GM12878 (cell line): ENCODE results near the gene EHD2. TPM values are rescaled to one million over a fixed set of nuclear protein-coding genes. Genes with fewer than 3 reads are reported as not detected.

Source experiments
- ATAC-seq: fragments of 200-7000 bp; cut with Tn5 transposase; 3 replicates; pipeline ENCODE4 v1.9.1; 2020; ENCODE audit warnings: mild to moderate bottlenecking, moderate library complexity
- BruUV-seq: library from RNA; stranded (reverse); fragments of 400-500 nt; replicated peaks from 2 replicates; lab custom pipeline; 2021; lab: Mats Ljungman, UMichigan
- CTCF ChIA-PET: fragments of 300-600 bp; sonication (Branson Sonifier 250); formaldehyde crosslinking; extraction: SDS; loops from one replicate; lab custom pipeline; 2021; ENCODE audit warnings: inconsistent platforms; lab: Yijun Ruan, JAX
- POLR2A ChIA-PET: fragments of 350-600 bp; formaldehyde crosslinking; extraction: SDS; loops from one replicate; lab custom pipeline; 2021; ENCODE audit warnings: inconsistent platforms; lab: Charles Lee
- RAD21 ChIA-PET: fragments of 300-600 bp; sonication (Branson Sonifier 250); formaldehyde crosslinking; loops from one replicate; lab custom pipeline; 2023; ENCODE audit warnings: antibody characterized with exemption; ENCODE audit not compliant: unreplicated experiment; lab: Charles Lee
- SMC1A ChIA-PET: fragments of 300-600 bp; sonication (Branson Sonifier 250); formaldehyde crosslinking; loops from one replicate; lab custom pipeline; 2023; ENCODE audit not compliant: unreplicated experiment, uncharacterized antibody; lab: Charles Lee
- DNase-seq: peaks from one replicate; pipeline ENCODE4 v3.0.0-alpha.2; 2011; ENCODE audit warnings: low read depth, low spot score
- FAIRE-seq: peaks from 3 replicates; lab custom pipeline; 2011; peaks lifted over from hg19 to GRCh38; lab: Jason Lieb, UNC
- H2AFZ ChIP-seq: 2 replicates; pipeline ENCODE4 v1.6.0; 2011; ENCODE audit warnings: low read depth, low read length, control low read depth; ENCODE audit not compliant: control insufficient read depth
- H3K27ac ChIP-seq: 2 replicates; pipeline ENCODE4 v1.5.1; 2011; ENCODE audit warnings: control low read depth; ENCODE audit not compliant: control insufficient read depth, insufficient read depth
- H3K27me3 ChIP-seq, 2 experiments: replicated peaks in 1 of 2; 2 replicates each; pipeline versions ENCODE4 v1.6.0 to v1.6.1; 2011; ENCODE audit warnings: low read length in 1 of 2; ENCODE audit not compliant: control insufficient read depth in 2 of 2, insufficient read depth in 2 of 2
- H3K36me3 ChIP-seq, 2 experiments: 2 replicates each; pipeline ENCODE4 v1.5.1; 2011; ENCODE audit warnings: low read length in 1 of 2; ENCODE audit not compliant: control insufficient read depth in 2 of 2, insufficient read depth in 2 of 2
- H3K4me1 ChIP-seq: 2 replicates; pipeline ENCODE4 v1.6.1; 2011; ENCODE audit warnings: mild to moderate bottlenecking, low read length, moderate library complexity, mixed read lengths; ENCODE audit not compliant: control insufficient read depth, insufficient read depth
- H3K4me2 ChIP-seq: 2 replicates; pipeline ENCODE4 v1.6.0; 2011; ENCODE audit warnings: control low read depth; ENCODE audit not compliant: control insufficient read depth, insufficient read depth
- H3K4me3 ChIP-seq: fragments of 200-600 bp; sonication (generic); 2 replicates; pipeline ENCODE4 v1.5.1; 2016
- H3K79me2 ChIP-seq: 2 replicates; pipeline ENCODE4 v1.6.0; 2011; ENCODE audit warnings: low read length; ENCODE audit not compliant: control insufficient read depth, insufficient read depth
- H3K9ac ChIP-seq: 2 replicates; pipeline ENCODE4 v1.8.0; 2011; ENCODE audit warnings: low read length, control low read depth, mixed read lengths; ENCODE audit not compliant: control insufficient read depth, insufficient read depth
- H3K9me3 ChIP-seq: replicated peaks from 3 replicates; pipeline ENCODE4 v1.5.1; 2011; ENCODE audit warnings: mild to moderate bottlenecking, low read length; ENCODE audit not compliant: control insufficient read depth, insufficient read depth
- H4K20me1 ChIP-seq: 2 replicates; pipeline ENCODE4 v1.6.0; 2011; ENCODE audit not compliant: control insufficient read depth, insufficient read depth
- E2F4 ChIP-seq: IDR thresholded peaks from 2 replicates; pipeline ENCODE4 v1.6.1; 2012; ENCODE audit warnings: low read depth, low read length, improper control_type of control experiment
- EP300 ChIP-seq, 2 experiments: fragments of 150-350 bp in 1 of 2; IDR thresholded peaks; 2 replicates each; pipeline ENCODE4 v1.6.1; 2011 to 2012; ENCODE audit warnings: low read depth in 2 of 2, low read length in 2 of 2, borderline replicate concordance in 1 of 2, improper control_type of control experiment in 1 of 2, inconsistent platforms in 1 of 2; ENCODE audit not compliant: control insufficient read depth in 1 of 2
- NFIC ChIP-seq: IDR thresholded peaks from 2 replicates; pipeline ENCODE4 v1.6.1; 2012; ENCODE audit warnings: low read depth, mild to moderate bottlenecking, inconsistent platforms, low read length, moderate library complexity
- PAX8 ChIP-seq: fragments of 450-650 bp; IDR thresholded peaks from 2 replicates; pipeline ENCODE4 v1.6.1; 2017; ENCODE audit warnings: mild to moderate bottlenecking, moderate library complexity
- TAF1 ChIP-seq: IDR thresholded peaks from 2 replicates; pipeline ENCODE4 v1.6.1; 2011; ENCODE audit warnings: mild to moderate bottlenecking, low read depth, low read length, borderline replicate concordance
- TCF7 ChIP-seq: IDR thresholded peaks from 2 replicates; pipeline ENCODE4 v1.6.1; 2014; ENCODE audit warnings: antibody characterized with exemption, borderline replicate concordance
- ZBTB4 ChIP-seq: fragments of 450-650 bp; formaldehyde crosslinking; IDR thresholded peaks from 2 replicates; pipeline ENCODE4 v1.4.0; 2022; ENCODE audit warnings: mild to moderate bottlenecking, moderate library complexity
- WGBS: methylation state at CpG from one replicate; pipeline ENCODE4 v1.1.6; 2016; ENCODE audit warnings: low lambda C conversion rate; ENCODE audit not compliant: insufficient replicate concordance, insufficient coverage; ENCODE audit errors: missing lambda C conversion rate; 5-methylcytosine and 5-hydroxymethylcytosine counted together
- in situ Hi-C: fragments of 300-500 bp; cut with MboI; formaldehyde crosslinking; loops from 9 replicates; pipeline ENCODE4 v1.14.3; 2018; ENCODE audit warnings: mixed read lengths
- intact Hi-C: fragments of 100-400 bp; cut with micrococcal nuclease; formaldehyde crosslinking; loops from one replicate; pipeline ENCODE4 v1.14.2; 2022; ENCODE audit not compliant: unreplicated experiment
- polyA plus RNA-seq, 11 experiments: library from polyadenylated mRNA; depleted of rRNA in 4 of 11; unstranded in 6 of 11; stranded (reverse) in 5 of 11; fragments of >200 nt; fragmentation: Nextera tagmentation in 4 of 11; fragmentation: Illumina TruSeq in 1 of 11; extraction: Ambion mirVana in 4 of 11; extraction: Trizol in 1 of 11; gene quantifications; 1 replicate in 1 of 11; 2 replicates in 10 of 11; pipeline versions ENCODE4 v1.2.1 to v1.2.3, GENCODE V29; 2011 to 2016; ENCODE audit warnings: inconsistent platforms in 2 of 11, missing spikeins in 2 of 11, low read depth in 1 of 11
- total RNA-seq, 4 experiments: library from RNA; depleted of rRNA in 3 of 4; stranded (reverse); fragments of >200 nt in 3 of 4; fragmentation: Illumina TruSeq in 1 of 4; extraction: Trizol in 1 of 4; gene quantifications; 2 replicates each; pipeline versions ENCODE4 v1.2.1 to v1.2.3, GENCODE V29; 2013 to 2021
- TF ChIP-seq, protein P1 (sequence below): IDR thresholded peaks from 2 replicates; pipeline ENCODE4 v1.6.1; 2012; ENCODE audit warnings: improper control_type of control experiment, low read depth, low read length; ENCODE audit not compliant: insufficient replicate concordance

The EHD2 gene
- total and polyA plus RNA-seq, 10 of the 15 experiments (the other 5 are each of a cell fraction or from before 2014, with no cell fraction given): 0.12 to 0.24 (median 0.23) TPM; not detected in 7

DNA sequence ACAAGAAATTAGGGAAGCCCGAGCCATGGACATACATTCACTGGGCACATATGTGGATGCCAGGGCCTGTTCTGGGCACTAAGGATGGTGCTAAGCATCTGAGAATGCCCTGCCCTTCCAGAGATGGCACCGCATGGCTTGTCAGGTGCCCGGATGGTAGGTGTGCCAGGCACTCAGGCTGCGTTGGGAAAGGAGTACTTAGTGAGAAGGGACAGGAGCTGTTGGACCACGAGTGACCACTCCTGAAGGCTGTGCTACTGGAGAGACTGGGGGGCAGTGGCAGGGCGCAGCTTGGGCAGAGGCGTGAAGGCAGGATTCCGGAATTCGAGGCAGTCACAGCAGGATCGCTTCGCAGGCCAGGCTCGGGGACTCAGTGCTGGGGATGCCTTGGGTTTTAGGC lies 38.0 kb upstream of the EHD2 start:
- CTCF ChIA-PET: no interaction called here
- BruUV-seq: no TSS peak
- no peak for FAIRE-seq

More for the DNA sequence above, 38.0 kb upstream of the EHD2 start:
- RAD21 ChIA-PET: no interaction called here
- H3K4me2 ChIP-seq: no peak overlapping the region
- DNase-seq: no peak
- H3K27ac ChIP-seq: no peak overlapping the region
- H3K4me1 ChIP-seq: no peaks in the 10 kb centered on the region
- H3K27me3 ChIP-seq: no peaks in the 10 kb centered on the region
- TF ChIP-seq PAX8 (no peak), TAF1 (no peak), NFIC (no peak), ZBTB4 (CRISPR knock-in tag) (no peak), TCF7 (no peak), EP300 (IDR thresholded peaks at IDR 0.05; ENCODE audit: borderline replicate concordance in 1 of 2, control insufficient read depth in 1 of 2, low read depth in 2 of 2, low read length in 2 of 2) (no peak), E2F4 (no peak)
- TF ChIP-seq, protein P1, sequence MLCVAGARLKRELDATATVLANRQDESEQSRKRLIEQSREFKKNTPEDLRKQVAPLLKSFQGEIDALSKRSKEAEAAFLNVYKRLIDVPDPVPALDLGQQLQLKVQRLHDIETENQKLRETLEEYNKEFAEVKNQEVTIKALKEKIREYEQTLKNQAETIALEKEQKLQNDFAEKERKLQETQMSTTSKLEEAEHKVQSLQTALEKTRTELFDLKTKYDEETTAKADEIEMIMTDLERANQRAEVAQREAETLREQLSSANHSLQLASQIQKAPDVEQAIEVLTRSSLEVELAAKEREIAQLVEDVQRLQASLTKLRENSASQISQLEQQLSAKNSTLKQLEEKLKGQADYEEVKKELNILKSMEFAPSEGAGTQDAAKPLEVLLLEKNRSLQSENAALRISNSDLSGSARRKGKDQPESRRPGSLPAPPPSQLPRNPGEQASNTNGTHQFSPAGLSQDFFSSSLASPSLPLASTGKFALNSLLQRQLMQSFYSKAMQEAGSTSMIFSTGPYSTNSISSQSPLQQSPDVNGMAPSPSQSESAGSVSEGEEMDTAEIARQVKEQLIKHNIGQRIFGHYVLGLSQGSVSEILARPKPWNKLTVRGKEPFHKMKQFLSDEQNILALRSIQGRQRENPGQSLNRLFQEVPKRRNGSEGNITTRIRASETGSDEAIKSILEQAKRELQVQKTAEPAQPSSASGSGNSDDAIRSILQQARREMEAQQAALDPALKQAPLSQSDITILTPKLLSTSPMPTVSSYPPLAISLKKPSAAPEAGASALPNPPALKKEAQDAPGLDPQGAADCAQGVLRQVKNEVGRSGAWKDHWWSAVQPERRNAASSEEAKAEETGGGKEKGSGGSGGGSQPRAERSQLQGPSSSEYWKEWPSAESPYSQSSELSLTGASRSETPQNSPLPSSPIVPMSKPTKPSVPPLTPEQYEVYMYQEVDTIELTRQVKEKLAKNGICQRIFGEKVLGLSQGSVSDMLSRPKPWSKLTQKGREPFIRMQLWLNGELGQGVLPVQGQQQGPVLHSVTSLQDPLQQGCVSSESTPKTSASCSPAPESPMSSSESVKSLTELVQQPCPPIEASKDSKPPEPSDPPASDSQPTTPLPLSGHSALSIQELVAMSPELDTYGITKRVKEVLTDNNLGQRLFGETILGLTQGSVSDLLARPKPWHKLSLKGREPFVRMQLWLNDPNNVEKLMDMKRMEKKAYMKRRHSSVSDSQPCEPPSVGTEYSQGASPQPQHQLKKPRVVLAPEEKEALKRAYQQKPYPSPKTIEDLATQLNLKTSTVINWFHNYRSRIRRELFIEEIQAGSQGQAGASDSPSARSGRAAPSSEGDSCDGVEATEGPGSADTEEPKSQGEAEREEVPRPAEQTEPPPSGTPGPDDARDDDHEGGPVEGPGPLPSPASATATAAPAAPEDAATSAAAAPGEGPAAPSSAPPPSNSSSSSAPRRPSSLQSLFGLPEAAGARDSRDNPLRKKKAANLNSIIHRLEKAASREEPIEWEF: no peak
- H3K9me3 ChIP-seq: no peaks in the 10 kb centered on the region
- in situ Hi-C loops: no loop called here
- H4K20me1 ChIP-seq: no peaks in the 10 kb centered on the region
- ATAC-seq: no peak
- WGBS: 97% methylated on average over 12 of the region's 12 CpGs
- SMC1A ChIA-PET: no interaction called here
- POLR2A ChIA-PET: no interaction called here
- H3K4me3 ChIP-seq: no peak overlapping the region
- no peaks in the 10 kb centered on the region for H3K79me2 ChIP-seq
- no peak overlapping the region for H2AFZ ChIP-seq
- peaks cover 0 to 14% of the 10 kb centered on the region in 2 experiments; a peak in 2 of 4 replicates for H3K36me3 ChIP-seq
- no peak overlapping the region for H3K9ac ChIP-seq
- intact Hi-C loops: no loop called here
